Esophagus muscularis mucosa (tissue), 3 donors: Measurements from ENCODE around the gene UGT1A7.

ENCODE experiments used
- CTCF ChIP-seq, 3 experiments: fragments of 200-600 bp in 2 of 3; fragments of 450-650 bp in 1 of 3; sonication (generic) in 2 of 3; IDR thresholded peaks; one replicate each; pipeline ENCODE4 v1.5.1; 2017 to 2019; ENCODE audit warnings: antibody characterized with exemption in 3 of 3, mild to moderate bottlenecking in 2 of 3, moderate library complexity in 1 of 3
- POLR2AphosphoS5 ChIP-seq, 2 donors: sonication (generic); formaldehyde crosslinking; IDR thresholded peaks; one replicate each; pipeline ENCODE4 v1.6.1; 2017; ENCODE audit warnings: antibody characterized with exemption in 2 of 2

- TF ChIP-seq CTCF (IDR thresholded peaks at IDR 0.05) (no peak), POLR2AphosphoS5 (IDR thresholded peaks at IDR 0.05) (no peak)
Measured at GRCh38 chr2:233795735-233796171, 114.1 kb downstream of the UGT1A7 start.
